Inferior parietal cortex (tissue), 1 donor: ENCODE results near the gene FTCDNL1.

Source experiments
- DNase-seq: peaks from one replicate; pipeline ENCODE4 v3.0.0-alpha.2; 2016; ENCODE audit errors: extremely low spot score

FTCDNL1 gene

GRCh38 chr2:199742884-199743283 is 108.1 kb downstream of the FTCDNL1 start:
- DNase-seq, result no peak

- DNase-seq, result no peak
Measured at GRCh38 chr2:199740111-199740428, 110.9 kb downstream of the FTCDNL1 start.

GRCh38 chr2:199739413-199740110 is 111.4 kb downstream of the FTCDNL1 start:
- DNase-seq, result peak; percentile 91

- DNase-seq, result no peak
Measured at GRCh38 chr2:199738727-199739412, 112.1 kb downstream of the FTCDNL1 start.

- DNase-seq, result no peak
Measured at GRCh38 chr2:199734651-199735050, 116.3 kb downstream of the FTCDNL1 start.

GRCh38 chr2:199734011-199734410 is 117.0 kb downstream of the FTCDNL1 start:
- no peak for DNase-seq

- DNase-seq, result no peak
Measured at GRCh38 chr2:199727801-199728200, 123.2 kb downstream of the FTCDNL1 start.

GRCh38 chr2:199727306-199727705 is 123.7 kb downstream of the FTCDNL1 start:
- DNase-seq, result no peak

- DNase-seq, result no peak
Measured at GRCh38 chr2:199718074-199718473, 132.9 kb downstream of the FTCDNL1 start.

GRCh38 chr2:199717587-199717907 is 133.4 kb downstream of the FTCDNL1 start:
- DNase-seq, result no peak

- no peak for DNase-seq
Measured at GRCh38 chr2:199716807-199717586, 134.0 kb downstream of the FTCDNL1 start.

GRCh38 chr2:199713746-199714145 is 137.2 kb downstream of the FTCDNL1 start:
- DNase-seq, result no peak

GRCh38 chr2:199710551-199710950 is 140.4 kb downstream of the FTCDNL1 start:
- DNase-seq, result no peak
